SK-N-MC (cell line): Measurements from ENCODE around the gene SEH1L.

Source experiments
- EZH2 ChIP-seq: fragments of 200-600 bp; sonication (generic); IDR thresholded peaks from one replicate; pipeline ENCODE4 v1.6.1; 2017; ENCODE audit warnings: antibody characterized with exemption
- FOXP2 ChIP-seq: optimal IDR thresholded peaks from 2 replicates; pipeline ENCODE3; 2011; ENCODE audit warnings: mild to moderate bottlenecking, moderate library complexity; ENCODE audit not compliant: insufficient read depth; ENCODE audit errors: extremely low read length, control extremely low read depth
- POLR2AphosphoS5 ChIP-seq: IDR thresholded peaks from 2 replicates; pipeline ENCODE4 v1.6.1; 2012; ENCODE audit warnings: mild to moderate bottlenecking, low read depth, low read length, borderline replicate concordance

GRCh38 chr18:12989397-12990122 is 41.7 kb downstream of the SEH1L start:
- TF ChIP-seq EZH2 (no peak), POLR2AphosphoS5 (no peak), FOXP2 (no peak)
